ENCODE data around the gene TBC1D14.
"Not testable (repeated sequence)": the region's sequence is repeated elsewhere in the genome, so short reads cannot be mapped to it uniquely, and the experiment has no call there.

Gene TBC1D14

DNA sequence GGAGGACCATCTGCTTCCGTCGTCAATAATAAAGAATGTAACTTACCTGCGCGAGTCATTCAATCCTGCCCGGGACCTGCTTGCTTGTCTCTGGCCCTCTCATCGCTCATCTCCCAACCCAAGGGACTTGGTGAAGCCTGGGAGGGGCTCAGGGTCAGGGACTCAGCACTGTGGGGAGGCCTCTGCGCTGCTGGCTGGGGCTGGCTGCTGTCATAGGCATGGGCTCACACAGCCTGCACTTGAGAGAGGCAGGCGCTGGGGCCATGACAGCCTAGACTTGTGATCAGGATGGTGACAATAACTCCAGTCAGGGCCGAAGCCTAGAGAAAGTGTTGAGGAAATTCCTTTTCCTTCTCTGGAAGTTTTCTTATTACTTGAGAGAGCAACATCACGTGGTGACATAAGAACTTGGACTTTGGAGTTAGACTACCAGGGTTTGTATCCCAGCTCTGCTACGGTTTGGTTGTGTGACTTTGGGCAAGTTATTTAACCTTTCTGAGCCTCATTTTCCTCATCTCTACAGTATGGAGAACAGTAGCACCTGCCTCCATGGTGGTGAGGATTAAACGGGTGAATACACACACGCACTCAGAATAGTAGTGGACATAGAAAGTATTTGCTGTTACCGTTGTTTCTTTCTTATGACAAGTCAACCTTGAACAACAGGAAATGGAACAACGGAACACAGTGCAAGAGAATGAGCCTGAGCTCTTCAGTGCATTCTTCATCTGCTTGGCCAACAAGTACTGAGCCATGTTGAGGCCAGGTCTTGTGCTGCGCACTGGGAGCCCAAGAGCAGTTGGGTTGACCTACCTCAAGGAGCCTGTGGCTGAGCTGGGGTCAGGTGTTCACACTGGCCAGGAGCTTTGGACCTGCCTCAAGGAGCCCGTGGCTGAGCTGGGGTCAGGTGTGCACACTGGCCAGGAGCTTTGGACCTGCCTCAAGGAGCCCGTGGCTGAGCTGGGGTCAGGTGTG lies 60.5 kb downstream of the TBC1D14 start:
- H3K4me3 ChIP-seq (ENCODE audit: low read depth, low read length) = no peak overlapping the region

- H3K4me3 ChIP-seq (ENCODE audit: low read depth, low read length) = no peak overlapping the region
These were observed 62.1 kb downstream of the TBC1D14 start for GRCh38 chr4:6971536-6972374.

GRCh38 chr4:6972375-6972650 lies 62.7 kb downstream of the TBC1D14 start:
- no peak overlapping the region for H3K4me3 ChIP-seq (ENCODE audit: low read depth, low read length)

DNA sequence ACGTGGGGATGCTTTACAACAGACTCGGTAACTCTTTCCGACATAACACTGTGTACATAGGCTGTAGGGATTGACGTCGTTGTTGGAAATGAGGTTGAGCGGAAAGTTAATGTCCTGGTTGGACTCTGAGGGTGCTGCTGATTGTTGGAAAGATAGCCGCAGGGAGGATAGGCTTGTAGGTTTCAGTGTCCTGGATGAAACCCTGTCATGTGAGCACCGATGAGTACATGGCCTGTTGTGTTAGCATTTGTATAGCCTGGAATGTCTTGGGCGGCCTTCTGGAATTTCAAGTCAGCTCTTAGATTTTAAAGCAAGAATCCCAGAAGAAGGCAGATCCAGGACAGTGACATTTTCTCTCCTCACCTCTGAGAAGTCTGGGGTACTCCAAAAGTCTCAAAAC lies 63.3 kb downstream of the TBC1D14 start:
- no peak overlapping the region for H3K4me3 ChIP-seq (ENCODE audit: low read depth, low read length)

DNA sequence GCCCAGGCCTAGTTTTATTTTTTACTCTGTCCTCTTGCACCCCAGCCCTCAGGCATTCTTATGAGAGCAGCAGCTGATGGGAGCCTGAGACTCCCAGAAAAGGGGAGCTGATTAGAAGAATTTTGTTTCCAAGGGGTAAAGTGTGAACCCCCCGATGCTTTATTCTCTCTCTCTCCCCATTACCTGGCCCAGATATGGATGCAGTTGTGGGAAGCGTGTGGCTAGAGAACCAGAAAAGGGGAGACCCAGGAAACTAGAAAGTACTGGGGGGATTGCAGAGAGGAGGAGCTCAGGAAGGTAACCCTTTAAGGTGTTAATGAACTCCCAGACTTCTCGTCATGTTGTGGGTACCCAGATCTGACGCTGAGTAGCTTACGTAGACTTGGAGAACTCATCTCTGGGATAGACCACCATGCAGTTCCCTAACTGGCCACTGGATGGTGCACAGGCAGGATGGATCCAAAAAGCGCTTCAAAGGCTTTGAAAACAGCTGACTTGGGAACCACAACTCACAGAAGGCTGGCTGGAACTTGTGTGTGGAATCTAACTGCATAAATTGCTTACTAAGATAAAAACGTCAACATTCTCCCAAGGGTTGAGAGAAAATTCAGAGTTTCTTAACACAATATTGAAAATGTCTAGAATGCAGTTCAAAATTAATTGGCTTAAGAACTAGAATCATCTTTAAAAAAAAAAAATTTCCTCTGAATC lies 64.7 kb downstream of the TBC1D14 start:
- H3K4me3 ChIP-seq (ENCODE audit: low read depth, low read length) = no peak overlapping the region

DNA sequence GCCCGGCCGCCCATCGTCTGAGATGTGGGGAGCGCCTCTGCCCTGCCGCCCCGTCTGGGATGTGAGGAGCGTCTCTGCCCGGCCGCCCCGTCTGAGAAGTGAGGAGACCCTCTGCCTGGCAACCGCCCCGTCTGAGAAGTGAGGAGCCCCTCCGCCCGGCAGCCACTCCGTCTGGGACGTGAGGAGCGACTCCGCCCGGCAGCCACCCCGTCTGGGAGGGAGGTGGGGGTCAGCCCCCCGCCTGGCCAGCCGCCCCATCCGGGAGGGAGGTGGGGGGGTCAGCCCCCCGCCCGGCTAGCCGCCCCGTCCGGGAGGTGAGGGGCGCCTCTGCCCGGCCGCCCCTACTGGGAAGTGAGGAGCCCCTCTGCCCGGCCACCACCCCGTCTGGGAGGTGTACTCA lies 68.2 kb downstream of the TBC1D14 start:
- H3K4me3 ChIP-seq (ENCODE audit: low read depth, low read length) = not testable (repeated sequence)

GRCh38 chr4:6983544-6984142 lies 74.0 kb downstream of the TBC1D14 start:
- no peak overlapping the region for H3K4me3 ChIP-seq (ENCODE audit: low read depth, low read length)

DNA sequence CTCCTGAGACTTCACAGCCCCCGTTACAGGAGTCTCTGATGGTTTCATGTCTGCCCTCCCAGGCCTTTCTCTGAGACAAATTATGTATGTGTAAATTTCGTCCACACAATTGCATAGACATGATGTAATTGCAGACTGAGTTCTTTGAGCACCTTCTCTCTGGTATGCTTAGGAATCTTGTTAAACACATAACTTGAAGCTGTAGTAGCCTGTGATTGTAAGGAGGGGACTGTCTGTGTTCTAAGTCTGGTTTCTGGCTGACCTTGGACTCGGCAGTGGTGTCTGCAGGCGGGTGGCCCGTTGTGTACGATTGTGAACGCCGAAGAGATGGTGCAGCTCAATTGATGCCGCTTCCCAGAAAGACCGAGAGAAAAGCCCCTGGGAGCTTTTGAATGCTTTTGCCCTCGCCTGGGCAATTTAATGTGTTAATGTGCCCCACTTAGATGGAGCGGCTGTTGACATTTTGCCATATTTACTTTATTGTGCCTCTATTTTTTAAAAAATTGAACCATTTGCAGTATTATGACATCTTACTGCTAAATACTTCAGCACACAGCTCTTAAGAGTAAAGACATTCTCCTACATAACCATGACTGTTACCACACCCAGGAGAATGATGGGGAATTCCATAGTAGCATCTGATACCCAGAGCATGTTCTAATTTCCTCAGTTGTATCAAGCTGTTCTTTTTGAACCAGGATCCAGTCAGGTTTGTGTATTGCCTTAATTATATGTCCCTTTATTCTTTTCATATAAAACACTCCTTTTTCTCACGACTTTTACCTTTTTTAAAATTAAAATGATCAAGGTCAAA lies 75.2 kb downstream of the TBC1D14 start:
- no peak overlapping the region for H3K4me3 ChIP-seq (ENCODE audit: low read depth, low read length)

DNA sequence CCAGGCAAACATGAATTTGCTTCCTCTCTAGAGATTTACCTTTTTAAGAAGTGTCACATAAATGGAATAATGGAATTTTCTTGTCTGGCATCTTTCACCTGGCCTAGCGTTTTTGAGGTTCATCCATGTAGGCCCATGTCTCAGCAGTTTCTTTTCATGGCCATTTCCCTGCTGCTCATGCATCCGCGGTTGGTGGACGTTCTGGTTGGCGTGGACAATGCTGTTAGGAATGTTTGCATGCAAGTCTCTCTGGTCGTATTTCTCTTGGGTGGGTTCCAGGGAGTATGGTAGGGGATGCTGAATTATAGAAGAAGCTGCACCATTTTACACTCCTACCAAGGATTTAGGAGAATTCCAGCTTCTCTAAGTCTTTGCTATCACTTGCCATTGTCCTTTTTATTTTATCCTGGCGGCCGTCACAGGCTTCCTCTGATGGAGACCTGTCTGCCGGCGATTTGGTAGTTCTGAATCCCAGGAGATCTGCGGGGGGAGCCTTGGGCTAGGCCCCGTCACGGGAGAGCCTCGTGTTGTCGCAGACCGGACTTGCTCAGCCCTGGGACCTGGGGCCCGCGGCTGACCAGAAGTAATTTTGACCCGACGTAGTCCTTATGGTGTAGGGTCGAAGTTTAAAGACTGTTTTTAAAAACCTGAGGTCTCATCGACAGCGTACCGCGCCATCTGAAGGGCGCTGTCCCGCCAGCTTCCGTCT lies 76.6 kb downstream of the TBC1D14 start:
- peak overlapping the region; percentile 73 for H3K4me3 ChIP-seq (ENCODE audit: low read depth, low read length)

GRCh38 chr4:6986781-6987587 lies 77.4 kb downstream of the TBC1D14 start:
- peak overlapping the region; percentile 83 for H3K4me3 ChIP-seq (ENCODE audit: low read depth, low read length)

DNA sequence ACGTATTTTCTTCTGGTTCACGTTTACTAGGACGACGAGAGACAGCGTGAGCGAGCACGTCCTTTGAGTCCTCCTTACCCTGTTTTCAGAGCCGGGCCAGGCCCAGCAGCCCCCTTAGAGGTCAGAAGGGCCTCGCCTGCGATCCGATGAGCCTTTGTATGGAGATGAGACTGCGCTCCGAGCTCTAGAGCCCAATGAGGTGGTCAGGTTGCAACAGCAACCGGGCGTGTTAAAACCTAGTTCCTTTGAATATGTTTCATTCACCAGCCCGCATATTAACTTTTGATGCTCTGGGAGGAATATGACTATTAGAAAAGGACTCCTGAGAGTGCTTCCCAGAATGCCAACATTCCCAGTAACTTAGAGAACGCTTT lies 77.9 kb downstream of the TBC1D14 start:
- peak overlapping the region; percentile 83 for H3K4me3 ChIP-seq (ENCODE audit: low read depth, low read length)

DNA sequence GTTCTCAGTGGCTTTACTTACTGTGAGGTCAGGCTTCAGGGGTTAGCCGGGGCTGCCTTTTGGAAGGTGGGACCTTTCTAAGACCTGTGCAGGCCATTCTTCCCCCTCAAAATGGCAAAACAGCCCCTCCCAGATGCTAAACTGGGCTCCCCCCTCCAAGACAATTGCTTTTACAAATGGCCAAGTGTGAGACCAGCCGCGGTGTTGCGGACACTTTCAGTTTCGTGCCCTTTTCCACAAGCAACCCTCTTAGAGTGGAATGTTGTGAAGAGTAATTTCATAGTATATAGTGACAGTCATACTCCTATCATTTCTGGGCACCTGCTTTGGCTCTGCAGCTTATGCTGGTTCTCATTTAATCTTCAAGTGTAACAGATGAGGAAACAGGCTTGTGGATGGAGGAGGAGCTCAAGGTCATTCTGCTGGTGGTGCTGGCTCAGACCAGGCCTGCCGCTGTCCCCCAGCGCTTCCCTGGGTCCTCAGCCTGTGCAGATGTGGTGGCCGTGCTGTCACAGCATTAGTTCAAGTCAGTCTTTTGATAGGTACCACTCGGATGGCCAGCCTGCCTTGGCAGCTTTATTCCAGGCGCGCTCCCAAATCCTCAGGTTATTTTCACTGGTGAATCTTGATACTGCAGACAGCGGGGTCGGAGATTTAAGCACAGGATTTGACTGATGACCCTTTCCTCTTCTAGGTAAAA lies 78.5 kb downstream of the TBC1D14 start:
- peak overlapping the region; percentile 83 for H3K4me3 ChIP-seq (ENCODE audit: low read depth, low read length)

GRCh38 chr4:6989331-6989923 lies 79.8 kb downstream of the TBC1D14 start:
- H3K4me3 ChIP-seq (ENCODE audit: low read depth, low read length) = no peak overlapping the region

DNA sequence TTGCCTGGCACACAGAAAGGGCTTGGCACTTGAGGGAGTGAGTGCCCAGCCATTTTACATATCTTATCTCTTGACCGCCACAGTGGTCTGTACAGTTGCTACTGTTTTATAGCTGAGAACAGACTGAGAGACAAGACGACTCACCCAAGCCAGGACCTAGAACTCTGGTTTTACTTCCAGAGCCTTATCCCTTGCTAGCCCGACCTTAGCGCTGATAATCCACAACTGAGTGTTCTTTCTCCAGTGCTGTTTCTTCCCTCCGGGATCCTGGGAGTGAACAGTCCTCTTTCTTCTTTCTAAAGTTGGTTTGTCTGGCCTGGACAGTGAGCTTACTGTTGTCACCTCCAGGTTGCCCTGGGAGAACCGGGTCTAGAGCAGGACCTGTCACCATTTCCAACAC lies 81.0 kb downstream of the TBC1D14 start:
- no peak overlapping the region for H3K4me3 ChIP-seq (ENCODE audit: low read depth, low read length)

- H3K4me3 ChIP-seq (ENCODE audit: low read depth, low read length) = no peak overlapping the region
These were observed 81.6 kb downstream of the TBC1D14 start for GRCh38 chr4:6991249-6991648.

- H3K4me3 ChIP-seq (ENCODE audit: low read depth, low read length) = no peak overlapping the region
These were observed 82.3 kb downstream of the TBC1D14 start for GRCh38 chr4:6991771-6992557.
